Measurements from ENCODE around the gene OAS1. TPM values are rescaled to one million over a fixed set of nuclear protein-coding genes. Genes with fewer than 3 reads are reported as not detected.

The OAS1 gene
- total and polyA plus RNA-seq, 2 donors (not counting 1 experiment from before 2014, with no cell fraction given), result 48.3 to 70.2 TPM

- Histone ChIP-seq H3K79me2 (ENCODE audit: control insufficient read depth, insufficient read depth, low read length) (no peaks in the 10 kb centered on the region), H2AFZ (ENCODE audit: insufficient read depth, low read depth, low read length, poor library complexity, severe bottlenecking) (no peak overlapping the region), H3K36me3 (replicated peaks in 1 of 2; ENCODE audit: control extremely low read depth in 1 of 2, control insufficient read depth in 1 of 2, extremely low read depth in 1 of 2, insufficient read depth in 2 of 2, low read length in 1 of 2) (no peaks in the 10 kb centered on the region), H3K4me1 (ENCODE audit: control insufficient read depth in 2 of 2, insufficient read depth in 2 of 2, low read length in 2 of 2) (peaks cover 8 to 21% of the 10 kb centered on the region in 2 donors), H3K4me3 (ENCODE audit: control extremely low read depth in 1 of 5, extremely low read depth in 1 of 5, insufficient read depth in 1 of 5, low read depth in 2 of 5, low read length in 4 of 5) (no peak overlapping the region), H3K9ac (ENCODE audit: low read length) (no peak overlapping the region), H3K27ac (ENCODE audit: low read length in 2 of 2) (no peak overlapping the region), H3K9me3 (ENCODE audit: control extremely low read depth in 1 of 3, control insufficient read depth in 2 of 3, insufficient read depth in 1 of 3, low read length in 2 of 3) (no peaks in the 10 kb centered on the region), H4K20me1 (ENCODE audit: control insufficient read depth, insufficient read depth, low read length, poor library complexity, severe bottlenecking) (no peaks in the 10 kb centered on the region), H3K27me3 (replicated peaks in 1 of 4; ENCODE audit: control extremely low read depth in 1 of 4, control insufficient read depth in 3 of 4, insufficient read depth in 4 of 4, low read length in 3 of 4) (peaks cover 0 to 3% (median 0%) of the 10 kb centered on the region in 4 experiments), H3K4me2 (replicated peaks; ENCODE audit: low read depth, low read length, poor library complexity, severe bottlenecking) (no peak overlapping the region)
- Mint-ChIP-seq H3K27me3 (peaks cover 19% of the 10 kb centered on the region), H3K4me1 (peaks cover 27% of the 10 kb centered on the region), H3K9me3 (ENCODE audit: insufficient read depth) (no peaks in the 10 kb centered on the region), H3K27ac (no peak overlapping the region), H3K4me3 (no peak overlapping the region)
- 90% methylated on average over 6 of the region's 6 CpGs for WGBS (ENCODE audit: insufficient coverage)
- POLR2A ChIA-PET, result no interaction called here
- TF ChIP-seq CTCF (IDR thresholded peaks at IDR 0.05) (no peak), EZH2 (IDR thresholded peaks at IDR 0.05; ENCODE audit: borderline replicate concordance, insufficient read depth, low read depth, low read length, poor library complexity, severe bottlenecking) (no peak)
- intact Hi-C loops (cut with micrococcal nuclease), result no loop called here
- CTCF ChIA-PET, result interaction anchor here (0.8 to 7.1 kb wide), 4 partner anchors 10 to 133 kb away, joined by 3 to 111 read pairs (median 4); partner anchors contain the start of gene OAS2
- DNase-seq (no peak), ATAC-seq (ENCODE audit: low read depth) (no peak)
These were observed 8.4 kb upstream of the OAS1 start for GRCh38 chr12:112898380-112898779.

DNA sequence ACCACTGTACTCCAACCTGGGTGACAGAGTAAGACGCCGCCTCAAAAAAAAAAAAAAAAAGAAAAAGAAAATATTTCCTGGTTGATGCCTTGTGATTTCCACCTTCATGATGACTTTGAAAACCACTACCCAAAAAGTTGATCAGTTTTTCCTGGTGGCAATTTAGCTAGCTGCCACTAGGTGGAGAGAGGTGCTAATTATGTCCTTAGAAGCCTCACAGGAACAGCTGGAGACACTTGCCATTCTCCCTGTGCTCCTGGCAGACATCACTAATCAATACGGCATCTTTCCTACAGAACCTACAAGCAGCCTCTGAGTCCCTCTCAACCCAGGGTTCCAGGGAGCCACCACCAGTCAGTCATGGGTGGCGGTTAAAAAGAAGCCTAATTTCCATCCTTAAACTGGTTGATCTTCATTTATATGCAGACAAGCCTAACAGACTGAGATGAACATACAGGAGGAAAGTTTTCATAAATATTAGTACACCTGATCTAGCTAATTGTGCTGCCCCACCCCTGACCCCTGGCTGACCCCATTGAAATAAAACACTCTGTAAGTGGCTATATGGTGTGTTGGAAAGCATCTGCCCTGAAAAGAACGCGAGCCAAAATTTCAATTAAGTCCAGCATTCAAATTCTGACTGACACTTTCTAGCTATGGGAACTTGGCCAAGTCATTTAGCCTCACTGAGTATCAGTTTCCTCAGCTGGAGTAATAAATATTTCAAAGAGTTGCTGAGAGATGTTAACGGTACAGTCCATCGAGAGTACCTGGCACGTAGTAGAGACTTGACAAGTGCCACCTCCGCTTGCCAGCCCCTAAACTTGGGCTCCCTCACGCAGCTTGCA, 6.2 kb upstream of the OAS1 start:
- H3K27ac ChIP-seq (ENCODE audit: low read length in 2 of 2), result no peak overlapping the region
- H3K27ac Mint-ChIP-seq, result peak overlapping the region; percentile 56
- peaks cover 8 to 31% of the 10 kb centered on the region in 2 donors for H3K4me1 ChIP-seq (ENCODE audit: control insufficient read depth in 2 of 2, insufficient read depth in 2 of 2, low read length in 2 of 2)
- DNase-seq (peak; percentile 70), ATAC-seq (ENCODE audit: low read depth) (no peak)
- H4K20me1 ChIP-seq (ENCODE audit: control insufficient read depth, insufficient read depth, low read length, poor library complexity, severe bottlenecking), result no peaks in the 10 kb centered on the region
- H3K4me3 Mint-ChIP-seq, result no peak overlapping the region
- H3K9me3 ChIP-seq (ENCODE audit: control extremely low read depth in 1 of 3, control insufficient read depth in 2 of 3, insufficient read depth in 1 of 3, low read length in 2 of 3), result no peaks in the 10 kb centered on the region
- no peaks in the 10 kb centered on the region for H3K36me3 ChIP-seq (replicated peaks in 1 of 2; ENCODE audit: control extremely low read depth in 1 of 2, control insufficient read depth in 1 of 2, extremely low read depth in 1 of 2, insufficient read depth in 2 of 2, low read length in 1 of 2)
- H3K4me2 ChIP-seq (replicated peaks; ENCODE audit: low read depth, low read length, poor library complexity, severe bottlenecking), result no peak overlapping the region
- no peaks in the 10 kb centered on the region for H3K79me2 ChIP-seq (ENCODE audit: control insufficient read depth, insufficient read depth, low read length)
- H3K4me1 Mint-ChIP-seq, result peaks cover 38% of the 10 kb centered on the region
- TF ChIP-seq CTCF (IDR thresholded peaks at IDR 0.05) (peak; percentile 85), EZH2 (IDR thresholded peaks at IDR 0.05; ENCODE audit: borderline replicate concordance, insufficient read depth, low read depth, low read length, poor library complexity, severe bottlenecking) (no peak)
- ChIA-PET CTCF (interaction anchor here (0.7 to 7.1 kb wide), 40 partner anchors 9 to 945 kb away, joined by 3 to 111 read pairs (median 4); partner anchors contain the start of genes DDX54, OAS2, OAS3 and RITA1), POLR2A (interaction anchor here (0.6 to 1.4 kb wide), 6 partner anchors 37 to 841 kb away, joined by 3 to 9 read pairs (median 4); partner anchors contain the start of gene OAS3)
- H3K27me3 Mint-ChIP-seq, result peaks cover 19% of the 10 kb centered on the region
- H3K27me3 ChIP-seq (replicated peaks in 1 of 4; ENCODE audit: control extremely low read depth in 1 of 4, control insufficient read depth in 3 of 4, insufficient read depth in 4 of 4, low read length in 3 of 4), result peaks cover 0 to 3% (median 0%) of the 10 kb centered on the region in 4 experiments
- H3K9me3 Mint-ChIP-seq (ENCODE audit: insufficient read depth), result no peaks in the 10 kb centered on the region
- no peak overlapping the region for H2AFZ ChIP-seq (ENCODE audit: insufficient read depth, low read depth, low read length, poor library complexity, severe bottlenecking)
- no peak overlapping the region for H3K9ac ChIP-seq (ENCODE audit: low read length)
- no peak overlapping the region for H3K4me3 ChIP-seq (ENCODE audit: control extremely low read depth in 1 of 5, extremely low read depth in 1 of 5, insufficient read depth in 1 of 5, low read depth in 2 of 5, low read length in 4 of 5)
- intact Hi-C loops (cut with micrococcal nuclease), result loop anchor here (1.0 to 10.0 kb wide), 3 partner anchors 131 to 254 kb away; no protein-coding TSS in a partner anchor
- WGBS (ENCODE audit: insufficient coverage), result 96% methylated on average over 7 of the region's 11 CpGs
